Measurements from ENCODE around the gene SCAANT1. TPM values are rescaled to one million over a fixed set of nuclear protein-coding genes. Genes with fewer than 3 reads are reported as not detected.
A peak's percentile ranks its signal among the peaks of the same experiment; 100 is the strongest.

Gene SCAANT1
- total and polyA plus RNA-seq, 2 of the 8 experiments (the other 6 are each of a cell fraction or from before 2014, with no cell fraction given), result not detected

DNA sequence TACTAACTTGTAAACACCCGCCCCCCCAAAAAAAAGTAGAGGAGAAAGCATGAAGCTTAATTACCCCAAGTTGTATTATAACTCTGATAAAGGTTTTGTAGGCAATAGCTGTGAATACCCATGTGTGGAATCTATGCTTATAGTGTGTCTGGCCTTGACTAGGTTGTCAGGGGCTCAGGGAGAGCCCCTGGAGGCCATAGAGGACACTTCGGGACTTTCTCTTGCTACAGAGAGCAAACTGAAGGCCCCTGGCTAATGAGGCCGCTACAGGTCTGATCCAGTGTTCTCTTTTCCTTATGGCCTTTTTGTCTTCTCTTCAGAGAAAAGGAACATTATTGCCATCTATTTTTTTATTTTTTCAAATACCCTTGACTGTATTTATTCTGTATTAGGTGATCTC lies 19.1 kb upstream of the SCAANT1 start (continued):
- TF ChIP-seq, protein P1, sequence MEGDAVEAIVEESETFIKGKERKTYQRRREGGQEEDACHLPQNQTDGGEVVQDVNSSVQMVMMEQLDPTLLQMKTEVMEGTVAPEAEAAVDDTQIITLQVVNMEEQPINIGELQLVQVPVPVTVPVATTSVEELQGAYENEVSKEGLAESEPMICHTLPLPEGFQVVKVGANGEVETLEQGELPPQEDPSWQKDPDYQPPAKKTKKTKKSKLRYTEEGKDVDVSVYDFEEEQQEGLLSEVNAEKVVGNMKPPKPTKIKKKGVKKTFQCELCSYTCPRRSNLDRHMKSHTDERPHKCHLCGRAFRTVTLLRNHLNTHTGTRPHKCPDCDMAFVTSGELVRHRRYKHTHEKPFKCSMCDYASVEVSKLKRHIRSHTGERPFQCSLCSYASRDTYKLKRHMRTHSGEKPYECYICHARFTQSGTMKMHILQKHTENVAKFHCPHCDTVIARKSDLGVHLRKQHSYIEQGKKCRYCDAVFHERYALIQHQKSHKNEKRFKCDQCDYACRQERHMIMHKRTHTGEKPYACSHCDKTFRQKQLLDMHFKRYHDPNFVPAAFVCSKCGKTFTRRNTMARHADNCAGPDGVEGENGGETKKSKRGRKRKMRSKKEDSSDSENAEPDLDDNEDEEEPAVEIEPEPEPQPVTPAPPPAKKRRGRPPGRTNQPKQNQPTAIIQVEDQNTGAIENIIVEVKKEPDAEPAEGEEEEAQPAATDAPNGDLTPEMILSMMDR (IDR thresholded peaks at IDR 0.05; ENCODE audit: control extremely low read depth in 1 of 3, insufficient read depth in 1 of 3, low read depth in 1 of 3, low read length in 3 of 3), result peak; percentile 33 to 34 (median 33)
- TF ChIP-seq, protein P2, sequence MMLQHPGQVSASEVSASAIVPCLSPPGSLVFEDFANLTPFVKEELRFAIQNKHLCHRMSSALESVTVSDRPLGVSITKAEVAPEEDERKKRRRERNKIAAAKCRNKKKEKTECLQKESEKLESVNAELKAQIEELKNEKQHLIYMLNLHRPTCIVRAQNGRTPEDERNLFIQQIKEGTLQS (IDR thresholded peaks at IDR 0.05; ENCODE audit: insufficient read depth, low read depth, low read length), result no peak
